ENCODE data around the gene RXFP4.
"Not testable (repeated sequence)": the region's sequence is repeated elsewhere in the genome, so short reads cannot be mapped to it uniquely, and the experiment has no call there.

The RXFP4 gene

DNA sequence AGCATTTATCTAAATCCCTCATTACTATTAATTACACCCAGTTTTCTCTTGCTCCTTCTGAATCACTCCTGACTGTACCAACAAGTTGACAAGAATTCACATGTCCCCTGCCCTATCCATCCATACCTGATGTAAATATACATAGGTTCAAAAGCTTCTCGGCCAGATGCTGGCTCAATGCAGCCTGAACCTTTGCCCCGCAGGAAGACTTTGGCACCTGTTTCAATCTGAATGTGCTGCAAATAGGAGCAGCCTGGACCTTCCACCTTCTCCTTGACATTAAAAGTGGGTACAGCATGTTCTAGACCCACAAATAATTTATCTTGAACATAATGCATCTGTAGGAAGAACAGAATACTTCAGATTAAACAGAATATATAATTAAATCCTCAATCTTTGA, 15.9 kb upstream of the RXFP4 start:
- Histone ChIP-seq H3K4me1 (ENCODE audit: control insufficient read depth in 5 of 5, insufficient read depth in 5 of 5, low read length in 5 of 5) (peaks cover 0 to 6% (median 4%) of the 10 kb centered on the region in 5 donors), H3K9ac (ENCODE audit: low read length in 5 of 5) (no peak overlapping the region), H3K36me3 (ENCODE audit: control insufficient read depth in 5 of 5, insufficient read depth in 5 of 5, low read length in 5 of 5) (peaks cover 52 to 91% (median 81%) of the 10 kb centered on the region in 5 donors), H3K9me3 (ENCODE audit: control insufficient read depth in 5 of 5, low read length in 5 of 5) (no peaks in the 10 kb centered on the region), H3K27me3 (ENCODE audit: control insufficient read depth in 5 of 5, insufficient read depth in 4 of 5, low read length in 5 of 5) (no peaks in the 10 kb centered on the region), H3K4me3 (ENCODE audit: low read depth in 1 of 5, low read length in 5 of 5) (no peak overlapping the region), H3K27ac (ENCODE audit: low read depth, low read length) (no peak overlapping the region)

DNA sequence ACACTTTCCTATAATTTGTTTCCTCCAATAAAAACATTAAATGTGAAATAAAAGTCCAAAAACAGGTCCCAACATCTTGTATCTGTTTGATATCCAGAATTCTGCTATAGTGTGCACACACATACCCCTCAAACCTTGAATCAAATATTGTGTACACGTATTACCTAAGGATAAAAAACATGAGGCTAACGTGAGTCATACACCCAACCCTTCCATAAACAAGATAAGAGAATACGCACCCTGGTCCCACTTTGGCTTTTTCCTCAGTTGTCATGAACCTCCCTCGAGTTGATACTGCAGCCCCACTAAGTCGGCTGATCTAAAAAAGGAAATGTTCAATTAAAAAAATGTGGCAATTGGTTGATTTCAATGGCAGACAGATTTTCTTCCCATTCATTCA, 12.4 kb upstream of the RXFP4 start:
- Histone ChIP-seq H3K9ac (ENCODE audit: low read length in 5 of 5) (no peak overlapping the region), H3K36me3 (ENCODE audit: control insufficient read depth in 5 of 5, insufficient read depth in 5 of 5, low read length in 5 of 5) (peaks cover 34 to 79% (median 59%) of the 10 kb centered on the region in 5 donors), H3K27me3 (ENCODE audit: control insufficient read depth in 5 of 5, insufficient read depth in 4 of 5, low read length in 5 of 5) (no peaks in the 10 kb centered on the region), H3K27ac (ENCODE audit: low read depth, low read length) (no peak overlapping the region), H3K4me1 (ENCODE audit: control insufficient read depth in 5 of 5, insufficient read depth in 5 of 5, low read length in 5 of 5) (peaks cover 7 to 39% (median 37%) of the 10 kb centered on the region in 5 donors), H3K4me3 (ENCODE audit: low read depth in 1 of 5, low read length in 5 of 5) (no peak overlapping the region), H3K9me3 (ENCODE audit: control insufficient read depth in 5 of 5, low read length in 5 of 5) (no peaks in the 10 kb centered on the region)

DNA sequence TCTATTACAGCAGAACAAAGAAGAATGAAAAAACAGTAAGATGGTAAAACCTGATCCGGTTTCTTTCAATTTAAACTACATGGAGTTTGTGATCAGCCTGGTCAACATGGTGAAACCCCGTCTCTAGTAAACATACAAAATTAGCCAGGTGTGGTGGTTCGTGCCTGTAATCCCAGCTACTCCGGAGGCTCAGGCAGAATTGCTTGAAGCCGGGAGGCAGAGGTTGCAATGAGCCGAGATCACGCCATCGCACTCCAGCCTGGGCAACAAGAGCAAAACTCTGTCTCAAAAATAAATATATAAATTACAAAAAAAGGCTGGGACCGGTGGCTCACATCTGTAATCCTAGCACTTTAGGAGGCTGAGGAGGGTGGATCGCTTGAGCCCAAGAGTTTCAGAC, 10.7 kb upstream of the RXFP4 start:
- not testable (repeated sequence) for H3K27me3 ChIP-seq (ENCODE audit: control insufficient read depth in 5 of 5, insufficient read depth in 4 of 5, low read length in 5 of 5); H3K27ac ChIP-seq (ENCODE audit: low read depth, low read length); H3K4me3 ChIP-seq (ENCODE audit: low read depth in 1 of 5, low read length in 5 of 5); H3K9me3 ChIP-seq (ENCODE audit: control insufficient read depth in 5 of 5, low read length in 5 of 5)
- Histone ChIP-seq H3K4me1 (ENCODE audit: control insufficient read depth in 5 of 5, insufficient read depth in 5 of 5, low read length in 5 of 5) (peaks cover 7 to 46% (median 43%) of the 10 kb centered on the region in 5 donors), H3K9ac (ENCODE audit: low read length in 5 of 5) (peak overlapping the region in 4 of 5 donors; percentile 21 to 69 (median 48)), H3K36me3 (ENCODE audit: control insufficient read depth in 5 of 5, insufficient read depth in 5 of 5, low read length in 5 of 5) (peaks cover 30 to 63% (median 44%) of the 10 kb centered on the region in 5 donors)

DNA sequence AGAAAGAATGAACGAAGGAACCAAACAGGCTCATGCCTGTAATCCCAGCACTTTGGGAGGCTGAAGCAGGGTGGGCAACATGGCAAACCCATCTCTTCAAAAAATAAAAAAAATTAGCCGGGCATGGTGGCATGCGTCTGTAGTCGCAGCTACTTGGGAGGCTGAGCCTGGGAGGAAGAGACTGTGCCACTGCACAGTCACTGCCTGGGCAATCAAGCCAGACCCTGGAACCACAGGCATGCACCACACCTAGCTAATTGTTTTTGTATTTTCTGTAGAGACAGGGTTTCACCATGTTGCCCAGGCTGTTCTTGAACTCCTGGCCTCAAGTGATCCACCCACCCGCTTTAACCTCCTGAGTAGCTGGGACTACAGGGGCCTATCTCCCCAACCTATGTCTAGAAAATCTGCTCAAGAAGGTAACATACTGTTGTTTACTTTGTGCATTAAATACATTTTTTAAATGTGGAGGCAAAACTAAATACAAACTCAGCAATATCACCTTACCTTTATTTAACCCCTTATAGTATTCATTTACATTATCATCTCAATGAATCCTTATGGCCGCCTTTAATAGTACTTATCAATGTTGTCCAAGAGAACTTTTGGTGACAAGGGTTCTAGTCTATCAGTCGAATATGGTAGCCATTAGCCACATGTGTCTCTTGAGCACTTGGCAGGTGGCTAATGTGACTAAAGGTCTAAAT, 10.0 kb upstream of the RXFP4 start:
- peak overlapping the region in 3 of 5 donors; percentile 21 to 56 (median 47) for H3K9ac ChIP-seq (ENCODE audit: low read length in 5 of 5)
- peaks cover 27 to 56% (median 37%) of the 10 kb centered on the region in 5 donors for H3K36me3 ChIP-seq (ENCODE audit: control insufficient read depth in 5 of 5, insufficient read depth in 5 of 5, low read length in 5 of 5)
- H3K27me3 ChIP-seq (ENCODE audit: control insufficient read depth in 5 of 5, insufficient read depth in 4 of 5, low read length in 5 of 5) = no peaks in the 10 kb centered on the region
- H3K27ac ChIP-seq (ENCODE audit: low read depth, low read length) = peak overlapping the region; percentile 23
- no peaks in the 10 kb centered on the region for H3K9me3 ChIP-seq (ENCODE audit: control insufficient read depth in 5 of 5, low read length in 5 of 5)
- H3K4me3 ChIP-seq (ENCODE audit: low read depth in 1 of 5, low read length in 5 of 5) = peak overlapping the region in 2 of 5 donors; percentile 32 to 61
- H3K4me1 ChIP-seq (ENCODE audit: control insufficient read depth in 5 of 5, insufficient read depth in 5 of 5, low read length in 5 of 5) = peaks cover 7 to 46% (median 43%) of the 10 kb centered on the region in 5 donors

DNA sequence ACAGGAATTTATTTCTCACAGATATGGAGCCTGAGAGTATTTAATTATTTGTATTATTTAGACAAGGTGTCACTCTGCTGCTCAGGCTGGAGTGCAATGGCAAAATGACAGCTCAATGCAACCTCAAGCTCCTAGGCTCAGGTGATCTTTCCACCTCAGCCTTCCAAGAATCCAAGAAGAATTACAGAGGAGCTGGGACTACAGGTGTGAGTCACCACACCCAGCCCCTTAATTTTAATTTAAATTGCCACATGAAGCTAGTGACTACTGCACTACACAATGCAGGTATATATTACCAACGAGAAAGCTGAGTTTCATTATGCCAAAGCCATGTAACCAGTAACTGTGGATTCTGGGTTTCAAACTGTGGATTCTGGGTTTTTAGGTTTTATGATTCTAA, 9.4 kb upstream of the RXFP4 start:
- Histone ChIP-seq H3K4me1 (ENCODE audit: control insufficient read depth in 5 of 5, insufficient read depth in 5 of 5, low read length in 5 of 5) (peaks cover 7 to 46% (median 43%) of the 10 kb centered on the region in 5 donors), H3K4me3 (ENCODE audit: low read depth in 1 of 5, low read length in 5 of 5) (no peak overlapping the region), H3K9ac (ENCODE audit: low read length in 5 of 5) (peak overlapping the region in 2 of 5 donors; percentile 21 to 47), H3K9me3 (ENCODE audit: control insufficient read depth in 5 of 5, low read length in 5 of 5) (no peaks in the 10 kb centered on the region), H3K27me3 (ENCODE audit: control insufficient read depth in 5 of 5, insufficient read depth in 4 of 5, low read length in 5 of 5) (no peaks in the 10 kb centered on the region), H3K27ac (ENCODE audit: low read depth, low read length) (peak overlapping the region; percentile 23), H3K36me3 (ENCODE audit: control insufficient read depth in 5 of 5, insufficient read depth in 5 of 5, low read length in 5 of 5) (peaks cover 21 to 50% (median 31%) of the 10 kb centered on the region in 5 donors)

DNA sequence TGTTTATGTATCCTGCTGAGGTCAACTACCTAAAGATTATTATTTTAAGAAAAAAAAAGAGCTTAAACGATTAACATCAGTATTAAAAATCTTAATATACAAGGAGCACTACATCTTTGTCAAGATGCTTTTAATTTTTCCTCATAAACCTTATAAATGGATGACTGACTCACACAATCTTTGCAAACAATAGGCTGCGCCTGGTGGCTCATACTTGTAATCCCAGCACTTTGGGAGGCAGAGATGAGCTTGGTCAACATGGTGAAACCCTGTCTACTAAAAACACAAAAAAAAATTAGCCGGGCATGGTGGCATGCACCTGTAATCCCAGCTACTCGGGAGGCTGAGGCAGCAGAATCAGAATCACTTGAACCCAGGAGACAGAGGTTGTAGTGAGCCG, 9.0 kb upstream of the RXFP4 start:
- Histone ChIP-seq H3K4me1 (ENCODE audit: control insufficient read depth in 5 of 5, insufficient read depth in 5 of 5, low read length in 5 of 5) (peaks cover 7 to 46% (median 43%) of the 10 kb centered on the region in 5 donors), H3K27me3 (ENCODE audit: control insufficient read depth in 5 of 5, insufficient read depth in 4 of 5, low read length in 5 of 5) (no peaks in the 10 kb centered on the region), H3K9me3 (ENCODE audit: control insufficient read depth in 5 of 5, low read length in 5 of 5) (no peaks in the 10 kb centered on the region), H3K27ac (ENCODE audit: low read depth, low read length) (peak overlapping the region; percentile 23), H3K4me3 (ENCODE audit: low read depth in 1 of 5, low read length in 5 of 5) (no peak overlapping the region), H3K36me3 (ENCODE audit: control insufficient read depth in 5 of 5, insufficient read depth in 5 of 5, low read length in 5 of 5) (peaks cover 19 to 46% (median 27%) of the 10 kb centered on the region in 5 donors), H3K9ac (ENCODE audit: low read length in 5 of 5) (peak overlapping the region in 2 of 5 donors; percentile 21 to 99)

DNA sequence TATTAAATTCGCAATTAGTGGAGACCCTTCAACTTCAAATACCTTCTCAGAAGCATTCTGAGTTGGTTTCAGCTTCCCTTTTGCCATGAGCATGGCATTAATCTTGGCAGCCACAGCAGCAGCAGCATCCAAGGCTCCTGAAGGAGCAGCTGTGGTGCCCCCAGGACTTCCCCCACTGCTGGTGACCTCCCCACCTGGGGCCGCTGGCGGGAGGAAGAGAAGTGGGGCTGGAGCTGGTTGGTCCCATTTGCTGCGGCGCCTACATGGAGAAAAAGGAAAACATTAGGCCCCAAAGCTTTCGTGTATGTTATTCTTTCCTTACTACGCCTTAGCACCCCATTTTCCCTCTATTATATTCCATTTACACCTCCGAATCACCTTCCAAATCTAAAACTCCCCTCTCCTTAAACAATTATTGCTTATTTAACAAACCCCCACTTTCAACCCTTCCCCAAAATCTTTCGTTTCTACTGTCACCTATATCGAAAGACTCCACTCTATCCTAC, 7.8 kb upstream of the RXFP4 start:
- Histone ChIP-seq H3K27ac (ENCODE audit: low read depth, low read length) (peak overlapping the region; percentile 96), H3K27me3 (ENCODE audit: control insufficient read depth in 5 of 5, insufficient read depth in 4 of 5, low read length in 5 of 5) (no peaks in the 10 kb centered on the region), H3K4me1 (ENCODE audit: control insufficient read depth in 5 of 5, insufficient read depth in 5 of 5, low read length in 5 of 5) (peaks cover 7 to 52% (median 49%) of the 10 kb centered on the region in 5 donors), H3K9ac (ENCODE audit: low read length in 5 of 5) (peak overlapping the region; percentile 93 to 99 (median 96)), H3K9me3 (ENCODE audit: control insufficient read depth in 5 of 5, low read length in 5 of 5) (no peaks in the 10 kb centered on the region), H3K4me3 (ENCODE audit: low read depth in 1 of 5, low read length in 5 of 5) (peak overlapping the region; percentile 92 to 98 (median 97)), H3K36me3 (ENCODE audit: control insufficient read depth in 5 of 5, insufficient read depth in 5 of 5, low read length in 5 of 5) (peaks cover 19 to 36% (median 22%) of the 10 kb centered on the region in 5 donors)

DNA sequence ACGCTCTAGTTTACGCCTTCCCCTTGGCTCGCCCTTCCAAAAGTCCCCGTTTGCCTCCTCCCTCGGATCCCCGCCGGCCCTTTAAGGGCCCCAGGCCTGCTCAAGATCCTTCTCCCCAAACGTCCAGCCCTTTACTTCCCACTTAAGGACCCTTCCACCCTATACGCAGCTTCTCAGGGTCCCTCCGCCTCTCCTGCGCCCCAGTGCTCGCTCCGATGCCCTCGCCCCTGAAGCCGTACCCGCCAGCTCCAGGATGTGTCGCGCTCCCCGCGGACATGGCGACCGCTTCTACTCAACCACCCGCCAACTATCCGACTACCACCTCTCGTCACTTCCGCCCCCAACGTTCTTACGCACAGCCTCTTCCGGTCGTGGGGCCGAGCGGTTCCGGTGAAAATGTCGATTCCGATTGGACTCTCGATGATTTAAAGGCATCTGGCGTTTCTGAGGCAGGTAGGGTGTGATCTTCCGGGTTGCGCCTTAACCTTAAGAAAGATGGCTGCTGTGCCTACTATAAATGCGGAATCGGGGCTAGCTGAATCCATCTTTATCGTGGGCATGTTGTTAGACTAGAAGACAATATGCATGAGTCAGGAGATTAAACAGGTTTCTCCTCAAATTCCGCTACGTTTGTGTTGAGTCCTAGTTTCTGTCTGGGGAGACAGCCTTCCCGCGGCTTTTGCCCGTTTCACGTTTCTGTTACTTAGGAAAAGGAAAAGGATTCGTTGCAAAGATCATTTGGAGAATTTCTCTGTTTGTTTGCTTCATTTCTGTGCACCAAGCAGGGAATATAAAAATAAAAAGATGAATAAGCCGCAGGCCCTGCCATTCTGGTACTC, 7.1 kb upstream of the RXFP4 start, which contains the start of gene KHDC4:
Gene KHDC4, minus strand, starts transcription at position 317 of the 839 bp plus-strand sequence. Its CDS starts 40 bp downstream, at position 277.
- H3K9me3 ChIP-seq (ENCODE audit: control insufficient read depth in 5 of 5, low read length in 5 of 5) = no peaks in the 10 kb centered on the region
- H3K27ac ChIP-seq (ENCODE audit: low read depth, low read length) = peak within 1 kb of the TSS; percentile 96
- peak within 1 kb of the TSS; percentile 92 to 98 (median 97) for H3K4me3 ChIP-seq (ENCODE audit: low read depth in 1 of 5, low read length in 5 of 5)
- H3K27me3 ChIP-seq (ENCODE audit: control insufficient read depth in 5 of 5, insufficient read depth in 4 of 5, low read length in 5 of 5) = no peaks in the 10 kb centered on the region
- peaks cover 7 to 55% (median 49%) of the 10 kb centered on the region in 5 donors for H3K4me1 ChIP-seq (ENCODE audit: control insufficient read depth in 5 of 5, insufficient read depth in 5 of 5, low read length in 5 of 5)
- peaks cover 13 to 30% (median 15%) of the 10 kb centered on the region in 5 donors for H3K36me3 ChIP-seq (ENCODE audit: control insufficient read depth in 5 of 5, insufficient read depth in 5 of 5, low read length in 5 of 5)
- H3K9ac ChIP-seq (ENCODE audit: low read length in 5 of 5) = peak within 1 kb of the TSS; percentile 93 to 99 (median 96)

DNA sequence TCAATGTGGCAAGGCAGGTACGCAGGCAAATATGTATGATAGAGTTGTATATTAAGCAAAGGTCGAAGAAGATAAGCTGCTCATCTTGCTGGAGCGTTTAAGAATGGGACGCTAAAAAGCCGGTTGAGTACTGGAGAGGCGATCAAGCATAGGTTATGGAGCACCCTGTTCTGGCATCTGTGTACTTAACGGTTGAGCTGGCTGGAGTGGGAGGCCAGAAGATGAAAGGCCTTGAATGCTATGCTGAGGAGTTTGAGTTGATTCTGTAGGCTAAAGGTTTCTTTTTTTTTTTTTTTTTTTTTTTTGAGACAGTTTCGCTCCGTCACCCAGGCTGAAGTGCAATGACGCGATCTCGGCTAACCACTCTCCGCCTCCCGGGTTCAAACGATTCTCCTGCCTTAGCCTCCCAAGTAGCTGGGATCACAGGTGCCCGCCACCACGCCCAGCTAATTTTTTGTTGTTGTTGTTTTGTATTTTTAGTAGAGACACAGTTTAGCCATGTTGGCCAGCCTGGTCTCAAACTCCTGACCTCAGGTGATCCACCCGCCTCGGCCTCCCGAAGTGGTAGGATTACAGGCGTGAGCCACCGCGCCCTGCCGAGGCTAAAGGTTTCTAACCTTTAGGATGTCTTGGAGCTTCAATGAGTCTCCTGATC, 6.4 kb upstream of the RXFP4 start:
- Histone ChIP-seq H3K9me3 (ENCODE audit: control insufficient read depth in 5 of 5, low read length in 5 of 5) (no peaks in the 10 kb centered on the region), H3K4me3 (ENCODE audit: low read depth in 1 of 5, low read length in 5 of 5) (peak overlapping the region; percentile 81 to 98 (median 92)), H3K27me3 (ENCODE audit: control insufficient read depth in 5 of 5, insufficient read depth in 4 of 5, low read length in 5 of 5) (no peaks in the 10 kb centered on the region), H3K36me3 (ENCODE audit: control insufficient read depth in 5 of 5, insufficient read depth in 5 of 5, low read length in 5 of 5) (peaks cover 7 to 25% (median 12%) of the 10 kb centered on the region in 5 donors), H3K27ac (ENCODE audit: low read depth, low read length) (peak overlapping the region; percentile 96), H3K4me1 (ENCODE audit: control insufficient read depth in 5 of 5, insufficient read depth in 5 of 5, low read length in 5 of 5) (peaks cover 8 to 59% (median 52%) of the 10 kb centered on the region in 5 donors), H3K9ac (ENCODE audit: low read length in 5 of 5) (peak overlapping the region; percentile 59 to 99 (median 74))
